IMR-90 (cell line): Measurements from ENCODE around the gene BEAN1.

ENCODE experiments used
- BHLHE40 ChIP-seq: fragments of 150-350 bp; IDR thresholded peaks from 2 replicates; pipeline ENCODE4 v1.6.1; 2016; ENCODE audit warnings: mild to moderate bottlenecking, low read depth, low read length
- CEBPB ChIP-seq: IDR thresholded peaks from 2 replicates; pipeline ENCODE4 v1.6.1; 2012; ENCODE audit warnings: low read depth, low read length, improper control_type of control experiment
- CTCF ChIP-seq: conservative IDR thresholded peaks from 2 replicates; pipeline ENCODE4 v1.5.1; 2012; ENCODE audit warnings: mild to moderate bottlenecking, low read depth, low read length, improper control_type of control experiment
- FOS ChIP-seq: fragments of 150-350 bp; IDR thresholded peaks from 2 replicates; pipeline ENCODE4 v1.6.1; 2016; ENCODE audit warnings: low read depth, low read length
- MAZ ChIP-seq: IDR thresholded peaks from 2 replicates; pipeline ENCODE4 v1.6.1; 2012; ENCODE audit warnings: low read depth, mild to moderate bottlenecking, low read length, improper control_type of control experiment, moderate library complexity, borderline replicate concordance
- POLR2A ChIP-seq: IDR thresholded peaks from 2 replicates; pipeline ENCODE4 v1.6.1; 2012; ENCODE audit warnings: mild to moderate bottlenecking, low read depth, low read length
- RAD21 ChIP-seq: IDR thresholded peaks from 2 replicates; pipeline ENCODE4 v1.6.1; 2012; ENCODE audit warnings: low read length, improper control_type of control experiment
- RFX5 ChIP-seq: IDR thresholded peaks from 2 replicates; pipeline ENCODE4 v1.8.0; 2012; ENCODE audit warnings: low read depth, mild to moderate bottlenecking, low read length, moderate library complexity
- TF ChIP-seq, protein P1 (sequence below): fragments of 150-350 bp; IDR thresholded peaks from 2 replicates; pipeline ENCODE4 v1.6.1; 2017; ENCODE audit warnings: mild to moderate bottlenecking, antibody characterized with exemption, low read length, low read depth

- TF ChIP-seq CTCF (no peak), RAD21 (no peak), RFX5 (no peak), FOS (no peak), POLR2A (no peak), BHLHE40 (no peak), MAZ (peak; percentile 30; the same call in 1 of the 2 replicates), CEBPB (no peak)
- TF ChIP-seq, protein P1, sequence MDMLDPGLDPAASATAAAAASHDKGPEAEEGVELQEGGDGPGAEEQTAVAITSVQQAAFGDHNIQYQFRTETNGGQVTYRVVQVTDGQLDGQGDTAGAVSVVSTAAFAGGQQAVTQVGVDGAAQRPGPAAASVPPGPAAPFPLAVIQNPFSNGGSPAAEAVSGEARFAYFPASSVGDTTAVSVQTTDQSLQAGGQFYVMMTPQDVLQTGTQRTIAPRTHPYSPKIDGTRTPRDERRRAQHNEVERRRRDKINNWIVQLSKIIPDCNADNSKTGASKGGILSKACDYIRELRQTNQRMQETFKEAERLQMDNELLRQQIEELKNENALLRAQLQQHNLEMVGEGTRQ = no peak
These were observed 59.9 kb downstream of the BEAN1 start for GRCh38 chr16:66486773-66487579.
